ENCODE data around the gene FUT8.
"Not testable (repeated sequence)": the region's sequence is repeated elsewhere in the genome, so short reads cannot be mapped to it uniquely, and the experiment has no call there.

FUT8 gene

DNA sequence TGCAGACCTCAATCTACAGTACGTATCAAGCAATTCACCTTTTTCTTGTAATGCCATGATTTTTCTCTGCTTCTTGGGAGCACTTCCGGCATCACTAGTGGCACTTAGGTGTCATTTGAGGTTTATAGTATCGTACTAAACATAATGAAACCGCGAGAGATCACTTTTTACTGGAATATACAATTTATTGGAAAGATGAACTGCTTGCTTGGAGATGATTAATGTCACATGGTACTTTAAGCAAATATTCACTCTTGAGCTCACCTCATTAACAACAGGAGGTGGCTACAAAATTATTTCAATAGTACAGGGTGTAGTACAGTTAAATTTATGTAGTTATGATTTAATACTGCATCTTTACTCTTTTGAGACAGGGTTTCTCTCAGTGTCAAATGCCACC, 11.5 kb downstream of the FUT8 start:
- no peak overlapping the region for H3K4me3 ChIP-seq (ENCODE audit: control insufficient read depth, low read depth, low read length)
- no peak for DNase-seq (ENCODE audit: low read depth)

DNA sequence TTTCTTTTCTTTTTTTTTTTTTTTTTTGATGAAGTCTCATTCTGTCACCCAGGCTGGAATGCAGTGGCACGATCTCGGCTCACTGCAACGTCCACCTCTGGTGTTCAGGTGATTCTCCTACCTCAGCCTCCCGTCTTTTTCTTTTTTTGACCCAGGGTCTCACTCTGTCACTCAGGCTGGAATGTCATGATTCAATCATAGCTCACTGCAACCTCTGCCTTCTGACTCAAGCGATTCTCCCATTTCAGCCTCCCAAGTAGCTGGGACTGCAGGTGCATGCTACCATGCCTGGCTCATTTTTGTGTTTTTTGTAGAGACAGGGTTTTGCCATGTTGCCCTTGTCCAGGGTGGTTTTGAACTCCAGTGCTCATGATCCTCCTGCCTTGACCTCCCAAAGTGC, 12.0 kb downstream of the FUT8 start:
- no peak for DNase-seq (ENCODE audit: low read depth)
- TF ChIP-seq, protein P1, sequence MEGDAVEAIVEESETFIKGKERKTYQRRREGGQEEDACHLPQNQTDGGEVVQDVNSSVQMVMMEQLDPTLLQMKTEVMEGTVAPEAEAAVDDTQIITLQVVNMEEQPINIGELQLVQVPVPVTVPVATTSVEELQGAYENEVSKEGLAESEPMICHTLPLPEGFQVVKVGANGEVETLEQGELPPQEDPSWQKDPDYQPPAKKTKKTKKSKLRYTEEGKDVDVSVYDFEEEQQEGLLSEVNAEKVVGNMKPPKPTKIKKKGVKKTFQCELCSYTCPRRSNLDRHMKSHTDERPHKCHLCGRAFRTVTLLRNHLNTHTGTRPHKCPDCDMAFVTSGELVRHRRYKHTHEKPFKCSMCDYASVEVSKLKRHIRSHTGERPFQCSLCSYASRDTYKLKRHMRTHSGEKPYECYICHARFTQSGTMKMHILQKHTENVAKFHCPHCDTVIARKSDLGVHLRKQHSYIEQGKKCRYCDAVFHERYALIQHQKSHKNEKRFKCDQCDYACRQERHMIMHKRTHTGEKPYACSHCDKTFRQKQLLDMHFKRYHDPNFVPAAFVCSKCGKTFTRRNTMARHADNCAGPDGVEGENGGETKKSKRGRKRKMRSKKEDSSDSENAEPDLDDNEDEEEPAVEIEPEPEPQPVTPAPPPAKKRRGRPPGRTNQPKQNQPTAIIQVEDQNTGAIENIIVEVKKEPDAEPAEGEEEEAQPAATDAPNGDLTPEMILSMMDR (IDR thresholded peaks at IDR 0.05; ENCODE audit: control insufficient read depth, insufficient read depth, low read depth, low read length, missing control alignments): no peak
- no peak overlapping the region for H3K4me3 ChIP-seq (ENCODE audit: control insufficient read depth, low read depth, low read length)

More for the DNA sequence above, 11.5 kb downstream of the FUT8 start:
- TF ChIP-seq, protein P1 (IDR thresholded peaks at IDR 0.05; ENCODE audit: control insufficient read depth, insufficient read depth, low read depth, low read length, missing control alignments): no peak

DNA sequence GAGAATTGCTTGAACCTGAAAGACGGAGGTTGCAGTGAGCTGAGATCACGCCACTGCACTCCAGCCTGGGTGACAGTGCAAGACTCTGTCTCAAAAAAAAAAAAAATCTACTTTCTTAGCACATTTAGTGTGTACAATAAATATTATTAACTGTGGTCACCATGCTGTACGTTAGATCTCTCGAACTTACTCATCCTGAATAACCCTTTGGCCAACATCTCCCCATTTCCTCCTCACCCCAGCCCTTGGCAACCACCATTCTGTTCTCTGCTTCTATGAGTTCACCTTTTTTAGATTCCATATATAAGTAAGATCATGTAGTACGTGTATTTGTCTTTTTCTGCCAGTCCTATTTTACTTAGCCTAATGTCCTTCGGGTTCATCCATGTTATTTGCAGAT, 13.4 kb downstream of the FUT8 start:
- H3K4me3 ChIP-seq (ENCODE audit: control insufficient read depth, low read depth, low read length): no peak overlapping the region
- TF ChIP-seq, protein P1 (IDR thresholded peaks at IDR 0.05; ENCODE audit: control insufficient read depth, insufficient read depth, low read depth, low read length, missing control alignments): no peak
- no peak for DNase-seq (ENCODE audit: low read depth)

DNA sequence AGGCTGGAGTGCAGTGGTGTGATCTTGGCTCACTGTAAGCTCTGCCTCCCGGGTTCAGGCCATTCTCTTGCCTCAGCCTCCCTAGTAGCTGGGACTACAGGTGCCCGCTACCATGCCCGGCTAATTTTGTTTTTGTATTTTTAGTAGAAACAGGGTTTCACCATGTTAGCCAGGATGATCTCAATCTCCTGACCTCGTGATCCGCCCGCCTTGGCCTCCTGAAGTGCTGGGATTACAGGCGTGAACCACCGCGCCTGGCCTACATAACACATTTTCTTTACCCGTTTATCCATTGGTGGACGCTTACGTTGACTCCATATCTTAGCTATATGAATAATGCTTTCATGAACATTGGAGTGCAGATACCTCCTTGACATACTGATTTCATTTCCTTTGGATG, 14.4 kb downstream of the FUT8 start:
- H3K4me3 ChIP-seq (ENCODE audit: control insufficient read depth, low read depth, low read length); DNase-seq (ENCODE audit: low read depth): not testable (repeated sequence)

DNA sequence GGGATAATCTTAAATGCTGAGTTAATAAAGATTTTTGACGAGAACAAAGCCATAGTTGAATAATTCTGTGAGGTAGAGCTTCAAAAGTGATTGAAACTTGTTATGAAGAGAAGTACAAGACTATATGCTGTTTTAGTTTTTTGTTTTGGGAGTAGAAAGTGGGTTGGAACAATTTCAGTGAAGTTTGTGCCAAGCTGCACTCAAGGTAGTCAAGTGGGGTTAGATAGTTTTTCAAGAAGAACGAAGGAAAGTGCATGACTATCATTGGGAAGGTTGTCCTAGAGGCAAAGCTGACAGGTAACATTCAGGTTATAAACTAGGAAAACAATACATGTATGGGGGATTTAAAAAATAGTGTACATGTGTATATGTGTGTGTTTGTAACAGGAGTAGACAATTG, 16.2 kb downstream of the FUT8 start:
- H3K4me3 ChIP-seq (ENCODE audit: control insufficient read depth, low read depth, low read length): no peak overlapping the region
- TF ChIP-seq, protein P1 (IDR thresholded peaks at IDR 0.05; ENCODE audit: control insufficient read depth, insufficient read depth, low read depth, low read length, missing control alignments): no peak
- DNase-seq (ENCODE audit: low read depth): no peak

DNA sequence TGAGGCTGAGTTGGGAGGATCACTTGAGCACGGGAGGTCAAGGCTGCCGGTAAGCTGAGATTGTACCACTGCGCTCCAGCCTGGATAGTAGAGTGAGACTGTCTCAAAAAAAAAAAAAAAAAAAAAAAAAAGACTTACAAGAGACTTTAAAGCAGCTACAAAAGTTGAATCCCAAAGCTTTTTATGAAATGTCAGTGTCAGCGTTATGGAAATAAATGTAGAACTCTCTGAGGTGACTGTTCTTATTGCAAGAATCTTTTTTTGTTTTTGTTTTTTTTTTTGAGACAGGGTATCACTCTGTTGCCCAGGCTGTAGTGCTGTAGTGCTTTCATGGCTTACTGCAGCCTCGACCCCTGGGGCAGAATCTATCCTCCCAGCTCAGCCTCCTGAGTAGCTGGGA, 17.2 kb downstream of the FUT8 start:
- TF ChIP-seq, protein P1 (IDR thresholded peaks at IDR 0.05; ENCODE audit: control insufficient read depth, insufficient read depth, low read depth, low read length, missing control alignments): no peak
- no peak overlapping the region for H3K4me3 ChIP-seq (ENCODE audit: control insufficient read depth, low read depth, low read length)
- no peak for DNase-seq (ENCODE audit: low read depth)

DNA sequence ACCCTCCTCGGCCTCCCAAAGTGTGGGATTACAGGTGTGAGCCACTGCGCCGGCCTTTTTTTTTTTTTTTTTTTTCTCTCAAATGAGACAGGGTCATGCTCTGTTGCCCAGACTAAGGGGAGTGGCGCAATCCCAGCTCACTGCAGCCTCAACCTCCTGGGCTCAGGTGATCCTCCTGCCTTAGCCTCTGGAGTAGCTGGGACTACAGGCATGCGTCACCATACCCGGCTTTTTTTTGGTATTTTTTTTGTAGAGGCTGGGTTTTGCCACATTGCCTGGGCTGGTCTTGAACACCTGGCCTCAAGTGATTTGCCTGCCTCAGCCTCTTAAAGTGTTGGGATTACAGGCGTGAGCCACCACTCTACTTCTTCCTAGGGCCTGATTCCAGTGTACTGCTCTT, 18.7 kb downstream of the FUT8 start:
- TF ChIP-seq, protein P1 (IDR thresholded peaks at IDR 0.05; ENCODE audit: control insufficient read depth, insufficient read depth, low read depth, low read length, missing control alignments): no peak
- DNase-seq (ENCODE audit: low read depth): no peak

More for the DNA sequence above, 18.7 kb downstream of the FUT8 start:
- H3K4me3 ChIP-seq (ENCODE audit: control insufficient read depth, low read depth, low read length): no peak overlapping the region
